Fibroblast of skin of left quadriceps (primary cell): ENCODE data around the gene ZEB2.
"Not testable (repeated sequence)": the region's sequence is repeated elsewhere in the genome, so short reads cannot be mapped to it uniquely, and the experiment has no call there.

Experiments used
- DNase-seq, 2 experiments: peaks; one replicate each; pipeline ENCODE4 v3.0.0-alpha.2; 2013; ENCODE audit warnings: low read depth in 2 of 2

ZEB2 gene

GRCh38 chr2:144383571-144384100 is 136.3 kb downstream of the ZEB2 start:
- DNase-seq, result no peak

DNA sequence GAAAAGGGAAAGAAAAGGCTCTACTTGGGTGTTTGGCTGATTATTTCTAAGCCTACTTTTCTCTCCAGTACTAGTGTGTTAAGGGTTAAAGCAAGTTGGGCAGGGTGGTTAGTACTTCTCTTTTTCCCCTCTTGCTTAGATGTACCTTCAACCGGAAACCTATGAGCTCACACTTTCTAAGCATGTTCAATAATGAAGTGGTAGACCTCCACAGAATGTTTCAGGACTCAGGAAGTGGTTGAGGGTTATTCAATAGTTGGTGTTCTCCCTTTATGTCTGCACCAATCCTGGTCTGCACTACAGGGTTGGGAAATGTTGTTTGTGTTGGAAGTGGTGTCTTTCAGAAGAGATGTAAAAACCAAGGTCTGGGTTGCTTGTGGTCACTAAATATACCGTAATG is 137.1 kb downstream of the ZEB2 start:
- DNase-seq, result no peak

- no peak for DNase-seq
Measured at GRCh38 chr2:144381716-144382115, 138.2 kb downstream of the ZEB2 start.

GRCh38 chr2:144379851-144380311 is 140.0 kb downstream of the ZEB2 start:
- DNase-seq, result no peak

- no peak for DNase-seq
Measured at GRCh38 chr2:144378551-144378950, 141.4 kb downstream of the ZEB2 start.

GRCh38 chr2:144377914-144378313 is 142.0 kb downstream of the ZEB2 start:
- DNase-seq, result no peak

DNA sequence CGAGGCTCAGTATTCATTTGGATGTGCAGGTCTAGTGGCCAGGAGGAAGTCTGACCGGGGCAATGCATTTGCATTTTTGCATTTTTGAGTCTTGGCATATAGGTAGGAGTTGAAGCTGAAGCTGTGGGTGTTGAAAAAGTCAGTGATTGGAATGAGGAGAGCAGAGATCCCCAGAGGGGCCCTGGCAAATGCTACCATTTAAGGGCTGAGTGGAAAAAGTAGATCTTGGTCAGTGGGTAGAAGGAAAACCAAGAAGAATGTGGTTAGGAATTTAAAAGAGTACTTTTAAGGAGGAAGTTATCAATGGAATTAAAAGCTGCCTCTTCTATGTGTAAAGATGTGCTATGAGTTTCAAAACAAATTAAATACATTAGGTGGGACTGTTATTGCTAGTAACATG is 143.0 kb downstream of the ZEB2 start:
- DNase-seq, result peak in 1 of 2 experiments; percentile 28

GRCh38 chr2:144376460-144376859 is 143.5 kb downstream of the ZEB2 start:
- DNase-seq, result no peak

DNA sequence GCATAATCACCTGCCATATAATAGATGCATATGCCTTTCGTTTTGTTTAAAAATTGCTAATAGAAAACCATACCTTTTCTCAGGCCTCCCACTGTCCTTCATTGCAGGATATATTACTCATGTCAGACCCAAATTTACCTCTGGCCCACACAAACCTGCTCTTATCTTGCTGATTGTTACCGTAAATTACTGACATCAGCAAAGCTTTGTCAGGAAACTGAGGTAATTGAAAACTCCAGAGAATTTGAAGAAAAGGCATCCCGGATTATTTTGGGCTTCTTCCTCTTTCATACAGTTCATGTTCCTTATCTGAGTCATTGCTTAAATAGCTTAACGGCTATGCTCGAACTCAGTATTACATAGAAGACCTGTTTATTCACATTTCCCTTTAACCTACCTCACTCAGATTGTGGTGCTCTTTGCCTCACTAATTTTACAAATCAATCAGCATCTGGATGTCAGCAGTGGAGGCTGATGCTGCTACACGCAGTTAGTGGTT is 145.7 kb downstream of the ZEB2 start:
- peak in 1 of 2 experiments; percentile 37 for DNase-seq

DNA sequence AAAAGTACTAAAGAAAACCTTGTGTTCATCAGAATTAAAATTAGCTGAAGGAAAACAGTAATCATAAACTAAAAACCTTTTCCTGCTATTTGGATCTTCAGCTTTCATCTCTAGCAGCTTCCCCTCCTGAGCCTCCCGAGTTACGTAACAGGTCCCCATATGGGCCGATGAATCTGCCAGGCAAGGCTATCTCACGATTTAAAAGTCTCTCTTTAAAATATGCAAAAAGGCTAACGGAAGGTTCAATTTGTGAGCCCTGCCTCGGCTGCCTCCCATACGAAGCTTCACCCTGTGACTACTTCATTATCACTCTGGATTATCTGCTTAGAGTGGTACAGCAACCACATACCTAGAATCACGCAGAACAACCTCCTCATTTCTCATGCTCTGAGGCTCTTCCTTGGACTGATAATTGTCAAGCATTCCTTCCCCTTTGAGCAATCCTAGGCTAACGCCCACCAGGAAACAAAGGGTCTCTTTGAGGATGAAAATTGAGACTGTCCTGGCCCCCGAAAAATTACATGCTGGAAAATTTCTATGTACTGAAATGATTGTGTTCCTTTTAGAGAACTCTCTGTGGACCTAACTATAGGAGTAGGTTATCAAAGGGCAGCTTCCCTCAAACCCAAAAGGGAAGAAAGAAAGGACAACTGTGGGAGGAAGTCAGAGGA is 147.4 kb downstream of the ZEB2 start:
- DNase-seq, result no peak

GRCh38 chr2:144370937-144371584 is 148.9 kb downstream of the ZEB2 start:
- DNase-seq, result peak; percentile 46 to 47

- no peak for DNase-seq
Measured at GRCh38 chr2:144369416-144369815, 150.5 kb downstream of the ZEB2 start.

DNA sequence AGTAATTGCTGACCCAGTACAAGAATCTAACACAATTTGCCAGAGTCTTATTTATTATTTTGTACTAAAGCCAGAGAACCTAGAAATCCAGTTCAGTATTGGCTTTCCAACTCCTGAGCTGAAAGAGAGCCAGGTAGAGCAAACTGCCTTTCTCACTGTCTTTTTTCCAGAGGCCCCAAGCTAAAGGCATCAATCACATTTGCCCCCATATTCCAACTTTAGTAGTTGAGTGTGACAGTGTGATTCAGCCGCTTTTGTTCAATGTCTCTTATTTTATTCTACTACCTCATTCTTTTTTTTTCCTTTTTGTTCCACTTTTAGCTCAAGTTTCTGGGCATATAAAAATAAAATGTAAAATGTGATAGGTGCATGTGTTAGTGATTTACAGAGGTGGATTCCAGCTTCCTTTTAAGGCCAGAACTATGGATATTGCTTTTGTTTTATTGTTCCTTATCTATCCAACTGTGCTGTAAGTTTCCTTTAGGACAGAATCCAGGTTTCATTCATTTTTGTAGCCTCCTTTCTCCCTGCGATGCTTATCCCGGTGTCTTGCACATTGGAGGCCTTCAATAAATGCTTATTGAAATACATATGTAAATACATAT is 153.0 kb downstream of the ZEB2 start:
- DNase-seq, result no peak

DNA sequence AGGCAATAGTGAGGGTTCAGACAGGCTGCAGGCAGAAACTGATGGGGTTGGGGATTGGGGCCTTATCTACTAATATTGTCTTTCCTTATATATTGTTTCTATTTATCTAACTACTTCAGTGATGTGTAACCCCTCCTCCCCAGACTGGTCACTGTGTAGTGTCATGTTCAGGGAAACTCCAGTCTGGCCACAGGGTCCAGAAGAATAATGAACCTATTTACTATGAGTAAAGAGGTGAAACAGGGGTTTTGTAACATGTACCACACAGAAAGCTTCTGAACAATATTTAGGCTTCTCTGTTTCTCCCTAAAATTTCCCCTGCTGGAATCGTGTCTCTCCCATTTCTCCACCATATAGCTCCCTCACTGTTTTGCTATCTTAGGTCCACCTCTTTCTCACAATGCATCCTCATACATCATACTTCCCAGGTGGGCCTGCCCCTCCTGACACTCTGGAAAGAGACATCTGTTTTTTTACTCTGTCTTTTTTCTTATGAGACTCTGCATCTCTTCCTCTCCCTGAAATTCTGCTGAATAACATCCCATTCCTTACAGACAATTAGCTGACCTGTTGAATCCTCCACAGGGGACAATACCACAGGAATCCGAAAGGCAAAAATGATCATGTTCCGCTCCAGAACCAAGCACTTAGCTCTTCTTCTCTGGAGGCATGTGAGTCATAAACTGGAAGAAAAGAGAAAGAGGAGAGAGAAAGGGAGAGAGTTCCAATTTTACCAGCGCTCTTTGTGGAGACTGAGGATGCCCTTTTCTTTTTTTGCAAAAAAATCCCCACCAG is 154.8 kb downstream of the ZEB2 start:
- DNase-seq, result peak; percentile 53 to 58

- DNase-seq, result not testable (repeated sequence)
Measured at GRCh38 chr2:144364247-144364646, 155.7 kb downstream of the ZEB2 start.

GRCh38 chr2:144362401-144362800 is 157.5 kb downstream of the ZEB2 start:
- peak; percentile 35 to 41 for DNase-seq

GRCh38 chr2:144361742-144362141 is 158.2 kb downstream of the ZEB2 start:
- no peak for DNase-seq

- no peak for DNase-seq
Measured at GRCh38 chr2:144359684-144360083, 160.2 kb downstream of the ZEB2 start.

DNA sequence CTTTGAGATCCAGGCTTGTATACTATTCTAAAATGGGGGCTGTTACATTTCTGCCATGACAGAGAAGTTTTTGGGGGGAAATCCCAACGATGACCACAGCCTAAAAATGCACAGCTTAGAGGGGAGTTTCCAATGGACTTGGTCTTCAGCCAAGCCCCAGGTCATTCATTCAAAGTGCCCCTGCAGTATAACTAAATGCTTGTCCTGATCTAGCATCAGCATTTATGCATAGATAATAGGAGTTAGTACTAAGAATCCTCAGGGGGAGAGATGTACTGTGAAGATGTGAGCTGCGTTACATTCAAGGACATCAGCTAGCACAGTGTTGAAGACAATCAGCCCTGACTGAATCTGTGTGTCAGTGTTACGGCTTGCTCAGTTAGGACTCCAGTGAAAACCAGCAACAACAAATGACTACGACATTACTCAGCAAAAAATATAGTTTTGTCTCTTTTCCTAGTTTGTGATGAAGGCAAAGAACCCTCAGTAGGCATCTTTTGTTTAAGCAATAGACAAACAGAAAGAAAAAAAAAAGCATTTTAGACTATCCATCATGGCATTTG is 160.9 kb downstream of the ZEB2 start:
- no peak for DNase-seq

- DNase-seq, result no peak
Measured at GRCh38 chr2:144358374-144358964, 161.4 kb downstream of the ZEB2 start.
